Left lung (tissue), 10 donors: ENCODE data around the gene PSD4. TPM values are rescaled to one million over a fixed set of nuclear protein-coding genes. Genes with fewer than 3 reads are reported as not detected.

Experiments
- ATAC-seq: fragments of 200-7000 bp; cut with Tn5 transposase; one replicate; pipeline ENCODE4 v1.9.1; 2020; ENCODE audit warnings: moderate library complexity
- DNase-seq, 4 donors: peaks; one replicate each; pipeline ENCODE4 v3.0.0-alpha.2; 2013 to 2020
- H3K27ac ChIP-seq, 2 donors: fragments of 200-600 bp; sonication (generic) in 1 of 2; one replicate each; pipeline versions ENCODE4 v1.5.0 to v1.8.0; 2020 to 2021
- H3K27me3 ChIP-seq, 2 donors: fragments of 200-600 bp; sonication (generic) in 1 of 2; one replicate each; pipeline versions ENCODE4 v1.5.0 to v1.8.0; 2020 to 2021
- H3K36me3 ChIP-seq, 2 donors: fragments of 200-600 bp; sonication (generic) in 1 of 2; one replicate each; pipeline versions ENCODE4 v1.5.0 to v1.8.0; 2020 to 2021
- H3K4me1 ChIP-seq, 2 donors: fragments of 200-600 bp; one replicate each; pipeline ENCODE4 v1.8.0; 2021
- H3K4me3 ChIP-seq, 2 donors: fragments of 200-600 bp; sonication (generic) in 1 of 2; one replicate each; pipeline versions ENCODE4 v1.5.0 to v1.8.0; 2020 to 2021; ENCODE audit warnings: mild to moderate bottlenecking in 1 of 2
- H3K9me3 ChIP-seq, 2 donors: fragments of 200-600 bp; sonication (generic) in 1 of 2; one replicate each; pipeline versions ENCODE4 v1.5.0 to v1.8.0; 2020 to 2021
- CTCF ChIP-seq, 2 donors: fragments of 200-600 bp; sonication (generic) in 1 of 2; IDR thresholded peaks; one replicate each; pipeline versions ENCODE4 v1.5.0 to v1.8.0; 2021; ENCODE audit warnings: antibody characterized with exemption in 2 of 2
- intact Hi-C, 2 donors: fragments of 100-400 bp; cut with DNase I; formaldehyde crosslinking; loops; one replicate each; pipeline versions ENCODE4 v1.11.2 to v1.14.2; 2022
- polyA plus RNA-seq, 6 donors: library from polyadenylated mRNA; unstranded; fragments of 120-200 nt; gene quantifications; one replicate each; pipeline ENCODE4 v1.2.1, GENCODE V29; 2013; ENCODE audit not compliant: insufficient read length in 6 of 6
- total RNA-seq, 2 donors: library from RNA; stranded (reverse); fragmentation: NEBNext Ultra II Directional; extraction: Animal tissue kit (Norgen Biotek cat#: 25700); gene quantifications; one replicate each; pipeline ENCODE4 v1.2.1, GENCODE V29; 2021
- donor health status: DM: no; HTN: yes; CAD: no.
- donor health status: DM: no; HTN: no; CAD: no.

Gene PSD4
- total and polyA plus RNA-seq, 8 donors: 15.3 to 50.2 (median 20.7) TPM

GRCh38 chr2:113180131-113180946 lies 6.6 kb downstream of the PSD4 start:
- ATAC-seq (no peak), DNase-seq (peak in 1 of 4 donors; percentile 39)
- Histone ChIP-seq H3K36me3 (peaks cover 0 to 21% of the 10 kb centered on the region in 2 donors), H3K4me1 (peaks cover 4 to 73% of the 10 kb centered on the region in 2 donors), H3K9me3 (no peaks in the 10 kb centered on the region), H3K4me3 (no peak overlapping the region), H3K27me3 (no peaks in the 10 kb centered on the region), H3K27ac (peak overlapping the region in 1 of 2 donors; percentile 55)
- TF ChIP-seq CTCF (IDR thresholded peaks at IDR 0.05): no peak
- intact Hi-C loops: no loop called here

- intact Hi-C loops: no loop called here
- no peak overlapping the region for H3K4me3 ChIP-seq
- TF ChIP-seq CTCF (IDR thresholded peaks at IDR 0.05): no peak
- ATAC-seq: peak; percentile 86
- peaks cover 0 to 25% of the 10 kb centered on the region in 2 donors for H3K36me3 ChIP-seq
- peaks cover 4 to 73% of the 10 kb centered on the region in 2 donors for H3K4me1 ChIP-seq
- peak in 2 of 4 donors; percentile 24 to 35 for DNase-seq
- peak overlapping the region; percentile 53 to 67 for H3K27ac ChIP-seq
- H3K27me3 ChIP-seq: no peaks in the 10 kb centered on the region
- H3K9me3 ChIP-seq: no peaks in the 10 kb centered on the region
These were observed 7.7 kb downstream of the PSD4 start for GRCh38 chr2:113181258-113182051.

- H3K36me3 ChIP-seq: peaks cover 0 to 29% of the 10 kb centered on the region in 2 donors
- no peak for TF ChIP-seq CTCF (IDR thresholded peaks at IDR 0.05)
- H3K27me3 ChIP-seq: no peaks in the 10 kb centered on the region
- intact Hi-C loops: no loop called here
- ATAC-seq: no peak
- no peak overlapping the region for H3K27ac ChIP-seq
- DNase-seq: peak in 1 of 4 donors; percentile 37
- H3K9me3 ChIP-seq: no peaks in the 10 kb centered on the region
- H3K4me3 ChIP-seq: no peak overlapping the region
- H3K4me1 ChIP-seq: peaks cover 4 to 75% of the 10 kb centered on the region in 2 donors
These were observed 8.9 kb downstream of the PSD4 start for GRCh38 chr2:113182471-113183260.

GRCh38 chr2:113183264-113183663 lies 9.5 kb downstream of the PSD4 start:
- intact Hi-C loops: no loop called here

More at GRCh38 chr2:113183264-113183663, 9.5 kb downstream of the PSD4 start:
- DNase-seq (peak in 1 of 4 donors; percentile 48), ATAC-seq (no peak)
- TF ChIP-seq CTCF (IDR thresholded peaks at IDR 0.05): no peak
- H3K4me1 ChIP-seq: peaks cover 4 to 81% of the 10 kb centered on the region in 2 donors
- no peaks in the 10 kb centered on the region for H3K27me3 ChIP-seq
- H3K9me3 ChIP-seq: no peaks in the 10 kb centered on the region
- no peak overlapping the region for H3K27ac ChIP-seq
- H3K36me3 ChIP-seq: peaks cover 0 to 34% of the 10 kb centered on the region in 2 donors
- no peak overlapping the region for H3K4me3 ChIP-seq
